Myocyte (in vitro differentiated cells): ENCODE results near the gene HNF4A. TPM values are rescaled to one million over a fixed set of nuclear protein-coding genes. Genes with fewer than 3 reads are reported as not detected.
A peak's percentile ranks its signal among the peaks of the same experiment; 100 is the strongest.

ENCODE experiments used
- DNase-seq: peaks from one replicate; pipeline ENCODE4 v3.0.0-alpha.2; 2012; ENCODE audit warnings: low read depth
- total RNA-seq: library from RNA; depleted of rRNA; stranded (reverse); fragments of >200 nt; gene quantifications from 2 replicates; pipeline ENCODE4 v1.2.3, GENCODE V29; 2014

Gene HNF4A
- total RNA-seq, 1 donor from 2014 or later = not detected

DNA sequence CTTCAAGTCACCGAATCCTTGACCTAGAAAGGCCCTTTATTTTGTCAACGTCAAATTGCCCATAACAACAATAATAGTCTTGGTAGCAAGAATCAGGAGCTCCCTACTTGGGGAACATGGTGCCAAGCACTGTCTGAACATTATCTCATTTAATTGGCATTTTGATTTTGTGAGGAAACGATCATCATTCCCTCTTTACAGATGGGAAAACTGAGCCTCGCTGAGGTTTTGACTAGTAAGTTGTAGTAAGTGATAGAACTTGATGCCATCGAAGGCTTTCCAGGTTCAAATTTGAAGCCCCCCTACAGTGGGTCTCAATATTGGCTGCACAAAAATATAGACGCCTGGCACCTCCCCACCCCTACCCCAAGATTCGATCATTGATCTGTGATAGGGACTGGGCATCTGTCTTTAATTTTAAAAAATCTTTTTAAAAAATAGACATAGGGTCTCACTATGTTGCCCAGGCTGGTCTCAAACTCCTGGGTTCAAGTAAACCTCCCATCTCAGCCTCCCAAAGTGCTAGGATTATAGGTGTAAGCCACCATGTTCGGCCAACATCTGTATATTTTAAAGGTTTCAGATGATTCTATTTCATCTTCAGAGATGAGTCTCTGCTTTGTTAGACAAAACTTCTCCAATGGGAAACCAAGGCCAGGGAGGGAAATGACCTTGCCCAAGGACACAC is 36.7 kb downstream of the HNF4A start:
- DNase-seq = no peak

DNA sequence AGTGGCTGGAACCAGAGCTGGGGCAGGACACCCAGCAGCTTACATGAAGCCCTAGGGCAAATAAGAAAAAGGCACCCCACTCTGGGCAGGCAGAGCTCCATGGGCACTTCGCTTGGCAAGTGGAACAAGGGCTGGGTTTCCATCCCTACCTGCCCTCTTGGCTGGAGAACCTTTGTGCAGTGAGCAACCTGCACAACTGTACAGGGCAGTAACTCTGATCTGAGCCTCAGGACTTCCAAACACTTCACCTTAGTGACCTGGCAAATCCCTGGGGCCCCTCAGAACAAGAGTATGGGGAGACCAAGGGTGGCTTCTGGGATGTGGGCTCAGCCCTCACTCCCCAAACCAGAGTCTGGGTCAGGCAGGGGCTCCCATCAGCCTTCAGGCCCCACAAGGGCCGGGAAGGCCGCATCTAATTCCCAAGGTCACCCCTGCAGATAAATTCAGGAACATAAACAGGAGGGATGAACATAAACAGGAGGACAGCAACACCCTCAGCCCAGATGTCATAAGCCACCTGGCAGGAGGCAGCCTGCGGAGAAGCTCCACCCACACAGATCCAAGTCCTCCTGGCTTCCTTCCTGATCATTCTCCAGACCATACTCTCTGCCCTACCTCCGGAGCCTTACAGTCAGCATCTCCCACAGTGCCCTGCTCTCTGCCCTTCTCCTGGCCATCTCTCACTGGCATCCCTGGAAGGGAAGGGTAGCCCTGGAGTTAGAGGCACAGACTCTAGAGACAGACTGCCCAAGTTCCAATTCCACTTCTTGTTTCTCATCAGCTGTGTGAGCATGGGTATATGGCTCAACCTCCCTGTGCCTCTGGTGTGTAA is 37.5 kb downstream of the HNF4A start:
- DNase-seq = no peak

DNA sequence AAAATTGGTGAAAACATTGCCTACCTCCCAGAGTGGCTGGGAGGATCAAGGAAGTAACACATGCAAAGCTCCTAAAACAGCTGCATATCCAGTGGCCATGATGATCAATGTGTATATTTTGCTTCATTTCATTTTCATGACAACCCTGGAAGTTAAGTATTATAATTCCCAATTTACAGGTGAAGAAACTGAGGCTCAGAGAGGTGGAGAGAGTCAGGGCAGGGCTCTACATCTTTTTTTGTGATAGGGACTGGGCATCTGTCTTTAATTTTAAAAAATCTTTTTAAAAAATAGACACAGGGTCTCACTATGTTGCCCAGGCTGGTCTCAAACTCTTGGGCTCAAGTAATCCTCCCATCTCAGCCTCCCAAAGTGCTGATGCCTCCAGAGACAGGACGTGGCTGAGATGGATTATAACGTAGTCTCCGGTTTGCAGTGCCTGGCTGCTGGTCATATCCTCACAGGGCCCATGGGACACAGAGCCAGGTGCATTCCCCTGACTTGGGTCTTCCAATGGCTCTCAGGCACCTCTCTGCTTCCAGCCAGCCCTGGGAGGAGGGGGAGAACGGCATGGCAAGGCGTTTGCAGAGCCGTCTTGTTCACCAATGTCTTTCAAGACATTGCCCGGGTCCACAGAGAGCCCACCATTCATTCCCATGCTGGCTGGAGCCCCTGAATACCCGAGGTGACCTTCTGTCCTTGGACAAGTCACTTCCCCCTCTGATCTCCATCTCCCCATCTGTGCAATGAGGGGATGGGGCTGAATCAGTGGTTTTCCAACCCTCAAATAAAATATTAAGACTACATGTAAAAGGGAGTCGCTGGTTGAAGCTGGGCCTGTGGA is 38.3 kb downstream of the HNF4A start:
- no peak for DNase-seq

DNA sequence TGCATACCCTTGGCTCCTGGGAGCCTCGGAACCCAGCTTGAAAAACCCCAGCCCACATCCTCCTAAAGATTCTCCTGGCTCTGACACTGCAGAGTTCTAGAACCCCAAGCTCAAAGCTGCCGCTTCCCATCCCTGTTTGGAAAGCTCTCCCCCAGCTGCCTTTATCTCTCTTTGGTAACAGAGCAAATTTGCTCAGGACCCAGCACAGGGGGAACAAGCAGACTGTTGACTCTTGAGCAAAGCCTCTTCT is 38.9 kb downstream of the HNF4A start:
- no peak for DNase-seq

DNA sequence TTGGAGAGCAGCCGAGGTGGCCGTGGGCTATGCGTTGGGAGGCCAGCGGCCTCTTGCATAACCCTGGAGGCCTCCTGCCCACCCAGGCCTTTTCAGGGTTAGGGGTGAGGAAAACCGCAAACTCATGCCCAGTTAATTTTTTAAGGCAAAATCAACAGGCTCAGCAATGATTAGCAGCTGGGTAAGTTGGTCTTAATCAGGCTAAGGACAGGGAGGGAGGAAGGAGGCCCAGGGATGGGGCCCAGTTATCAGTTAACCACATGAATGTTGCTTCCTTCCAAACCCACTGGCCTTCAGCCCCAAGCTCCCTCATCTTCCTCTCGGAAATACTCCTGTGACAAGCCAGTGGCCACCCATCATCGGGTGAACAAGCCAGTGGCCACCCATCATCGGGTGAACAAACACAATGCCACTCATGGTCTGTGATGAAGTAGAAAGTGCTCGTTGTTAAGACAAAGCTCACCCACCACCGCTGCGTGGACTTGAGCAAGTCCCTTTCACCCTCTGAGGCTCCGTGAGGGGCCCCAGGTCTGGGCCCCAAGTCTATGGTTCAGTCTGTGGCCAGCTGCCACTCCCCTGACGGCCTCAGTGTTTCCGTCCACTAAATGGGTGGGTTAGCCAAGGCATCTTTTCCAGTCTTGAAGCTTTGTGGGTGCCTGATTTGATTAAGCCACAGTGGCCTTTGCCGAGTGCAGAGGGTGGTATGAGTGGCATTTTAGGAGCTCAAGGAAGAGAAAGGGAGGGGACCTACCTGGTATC is 39.4 kb downstream of the HNF4A start:
- DNase-seq = no peak

DNA sequence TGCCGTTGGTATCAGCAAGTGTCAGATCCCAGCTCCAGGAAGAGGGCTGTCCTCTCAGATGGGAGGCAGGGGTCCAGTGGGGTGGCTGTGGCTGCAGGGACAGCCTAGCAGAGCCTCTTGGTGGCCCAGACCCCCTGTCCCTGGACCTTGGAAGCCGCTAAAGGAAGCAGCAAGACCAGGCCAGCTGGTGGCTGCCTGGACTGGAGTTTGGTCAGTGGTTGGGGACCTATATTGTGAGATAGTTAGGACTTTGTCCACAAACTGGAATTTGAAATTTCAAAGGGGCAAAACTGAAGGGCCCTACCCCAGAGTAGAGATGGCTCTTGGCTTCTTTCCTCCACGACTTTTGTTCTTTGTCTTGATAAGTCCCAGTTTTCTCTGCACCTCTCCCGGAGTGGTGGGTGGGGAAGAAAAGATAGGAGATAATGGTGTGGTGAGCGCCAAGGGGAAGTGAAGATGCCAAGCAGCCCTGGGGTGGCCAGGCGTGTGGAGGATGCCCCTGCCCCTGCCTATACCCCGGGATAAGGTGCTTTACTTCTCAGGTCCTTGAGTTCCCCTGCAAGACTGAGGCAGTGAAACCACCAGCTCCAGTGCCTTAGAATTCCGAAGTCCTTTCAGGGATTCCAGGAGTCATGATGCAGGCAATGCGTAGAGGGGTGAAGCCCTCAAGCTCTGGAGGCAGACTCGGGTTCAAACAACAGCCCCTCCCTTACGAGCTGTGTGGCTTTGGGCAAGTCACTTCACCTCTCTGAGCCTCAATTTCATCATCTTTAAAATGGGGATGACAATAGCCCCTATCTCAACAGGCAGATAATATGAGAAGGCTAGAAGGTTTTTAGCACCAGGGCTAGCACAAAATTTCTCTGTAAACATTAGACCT is 40.2 kb downstream of the HNF4A start:
- no peak for DNase-seq

DNA sequence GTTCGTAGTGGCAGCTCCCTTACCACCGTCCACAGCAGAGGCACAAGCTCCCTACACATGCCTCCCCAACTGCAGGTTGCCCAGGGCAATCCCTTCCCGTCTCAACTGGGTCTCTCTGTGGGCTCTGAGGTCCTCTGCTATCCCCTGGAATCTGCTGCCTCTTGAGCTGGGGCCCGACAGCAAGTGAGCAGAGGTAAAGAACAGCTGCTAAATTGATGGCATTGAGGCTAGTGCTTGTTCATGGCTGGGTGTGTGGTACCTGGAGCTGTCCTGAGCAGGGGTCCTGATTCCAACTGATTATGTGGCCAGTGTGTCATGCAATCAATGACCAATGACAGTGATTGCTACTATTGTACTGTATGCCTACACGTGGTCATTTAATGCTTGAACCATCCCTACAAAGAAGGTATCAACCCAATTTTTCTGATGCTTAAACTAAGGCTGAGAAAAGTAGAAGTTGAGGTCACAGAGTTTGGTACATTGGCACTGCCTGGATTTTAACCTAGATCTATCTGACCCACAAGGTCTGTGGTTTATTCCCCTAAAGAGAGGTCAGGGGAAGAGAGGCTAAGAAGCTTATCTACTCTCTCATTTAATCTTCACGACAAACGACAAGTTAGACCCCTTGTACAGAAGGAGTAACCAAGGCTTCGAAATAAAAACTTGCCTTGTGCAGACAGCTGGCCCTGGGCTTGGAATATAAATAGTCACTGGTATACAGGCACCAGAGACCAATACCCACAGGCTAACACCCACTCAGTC is 41.1 kb downstream of the HNF4A start:
- DNase-seq = peak; percentile 32

DNA sequence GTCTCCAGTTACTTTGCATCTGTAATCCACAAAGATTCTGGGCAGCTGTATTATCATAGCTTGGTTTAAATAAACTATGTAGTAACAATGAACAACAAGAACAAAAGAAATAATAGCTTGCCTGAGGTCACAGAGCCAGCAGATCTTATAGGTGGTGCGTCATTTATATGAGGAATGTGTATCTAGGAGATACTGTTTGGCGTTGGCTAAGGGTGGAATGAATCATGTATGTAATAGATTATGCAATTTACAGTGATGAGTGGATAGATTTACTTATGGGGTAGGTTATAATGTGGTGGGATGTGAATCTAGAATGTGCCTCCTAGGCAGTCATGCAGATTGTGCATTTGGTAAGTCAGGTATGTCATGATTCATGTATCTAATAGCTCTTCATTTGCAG is 42.8 kb downstream of the HNF4A start:
- DNase-seq = no peak

DNA sequence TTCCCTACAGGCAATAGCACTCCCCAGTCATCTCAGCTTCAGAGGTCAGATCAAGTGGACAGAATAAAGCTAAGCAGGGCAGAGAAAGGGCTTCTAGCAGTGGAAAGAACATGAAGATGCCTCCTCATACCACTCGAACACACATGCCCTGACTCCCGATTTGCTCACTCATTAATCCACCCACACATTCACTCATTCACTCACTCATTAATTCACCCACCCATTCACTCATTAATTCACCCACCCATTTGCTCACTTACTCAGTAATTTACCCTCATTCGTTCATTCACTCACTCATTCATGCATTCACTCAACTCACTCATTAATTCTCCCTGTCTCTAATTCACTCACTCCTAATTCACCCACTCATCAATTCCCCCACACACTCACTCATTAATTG is 43.9 kb downstream of the HNF4A start:
- DNase-seq = no peak

DNA sequence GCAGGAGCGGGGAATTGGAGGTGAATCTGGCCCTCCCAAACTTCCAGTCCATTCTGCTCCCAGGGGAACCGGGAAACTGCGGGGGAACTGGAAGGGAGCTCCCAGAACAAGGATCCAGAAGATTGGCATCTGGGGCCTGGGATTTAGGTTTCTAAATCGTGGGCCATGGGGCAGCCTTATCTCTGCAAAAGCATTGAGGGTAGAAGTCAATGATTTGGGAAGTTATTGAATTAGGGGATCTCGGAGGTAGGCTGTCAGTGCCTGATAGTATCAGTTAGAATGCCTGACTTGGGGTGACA is 45.1 kb downstream of the HNF4A start:
- no peak for DNase-seq

DNA sequence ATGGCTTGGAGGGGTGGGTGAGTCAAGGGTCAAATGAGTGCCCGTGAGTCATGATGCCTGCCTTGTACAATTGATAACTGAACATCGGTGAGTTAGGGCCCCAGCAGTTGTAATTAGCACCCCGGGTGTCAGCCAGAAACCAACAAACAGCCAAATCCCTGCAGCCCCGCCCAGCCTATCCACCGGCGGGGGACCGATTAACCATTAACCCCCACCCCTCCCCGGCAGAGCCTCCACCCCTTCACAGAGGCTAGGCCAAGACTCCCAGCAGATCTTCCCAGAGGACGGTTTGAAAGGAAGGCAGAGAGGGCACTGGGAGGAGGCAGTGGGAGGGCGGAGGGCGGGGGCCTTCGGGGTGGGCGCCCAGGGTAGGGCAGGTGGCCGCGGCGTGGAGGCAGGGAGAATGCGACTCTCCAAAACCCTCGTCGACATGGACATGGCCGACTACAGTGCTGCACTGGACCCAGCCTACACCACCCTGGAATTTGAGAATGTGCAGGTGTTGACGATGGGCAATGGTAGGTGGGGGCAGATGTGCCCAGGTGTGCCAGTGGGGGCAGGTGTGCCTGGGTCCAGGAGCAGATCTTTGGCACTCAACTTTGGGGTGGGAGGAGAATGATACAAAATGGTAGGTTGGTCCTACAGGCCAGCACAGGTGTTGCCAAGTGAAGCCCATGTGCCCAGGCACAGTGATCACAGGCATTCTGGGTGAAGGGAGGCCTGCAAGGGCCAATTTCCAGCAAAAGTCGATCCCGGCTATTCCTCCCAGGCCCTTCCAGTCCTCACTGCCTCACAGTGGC is 45.7 kb downstream of the HNF4A start:
- no peak for DNase-seq

DNA sequence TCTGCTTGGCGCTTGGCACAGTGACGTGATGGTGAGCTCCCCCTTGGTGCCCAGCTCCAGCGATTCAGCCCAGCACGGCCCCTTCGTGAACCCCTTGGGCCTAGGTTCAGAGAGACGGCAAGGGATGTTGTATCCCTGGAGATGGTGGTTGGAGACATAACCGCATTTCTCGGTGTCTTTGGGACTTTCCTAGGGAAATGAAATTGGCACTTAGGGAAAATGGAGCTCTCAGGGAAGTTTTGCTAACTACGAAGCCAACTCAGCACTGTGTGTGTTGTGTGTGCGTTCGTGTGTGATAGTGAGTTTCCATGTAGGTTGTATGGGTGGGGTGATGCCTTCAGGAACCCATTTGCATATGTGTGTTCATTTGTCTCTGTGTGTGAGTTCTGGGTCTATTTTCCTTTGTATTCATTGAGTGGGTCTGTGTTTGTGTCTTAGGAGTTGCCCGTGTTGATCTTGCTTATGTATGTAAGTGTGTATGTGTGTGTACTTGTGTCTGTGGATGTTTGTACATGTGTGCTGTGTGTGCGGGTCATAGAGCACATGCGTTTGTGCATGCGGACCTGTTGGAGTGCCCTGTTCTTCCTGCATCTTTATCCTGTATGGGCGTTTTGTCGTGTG is 46.4 kb downstream of the HNF4A start:
- DNase-seq = no peak

DNA sequence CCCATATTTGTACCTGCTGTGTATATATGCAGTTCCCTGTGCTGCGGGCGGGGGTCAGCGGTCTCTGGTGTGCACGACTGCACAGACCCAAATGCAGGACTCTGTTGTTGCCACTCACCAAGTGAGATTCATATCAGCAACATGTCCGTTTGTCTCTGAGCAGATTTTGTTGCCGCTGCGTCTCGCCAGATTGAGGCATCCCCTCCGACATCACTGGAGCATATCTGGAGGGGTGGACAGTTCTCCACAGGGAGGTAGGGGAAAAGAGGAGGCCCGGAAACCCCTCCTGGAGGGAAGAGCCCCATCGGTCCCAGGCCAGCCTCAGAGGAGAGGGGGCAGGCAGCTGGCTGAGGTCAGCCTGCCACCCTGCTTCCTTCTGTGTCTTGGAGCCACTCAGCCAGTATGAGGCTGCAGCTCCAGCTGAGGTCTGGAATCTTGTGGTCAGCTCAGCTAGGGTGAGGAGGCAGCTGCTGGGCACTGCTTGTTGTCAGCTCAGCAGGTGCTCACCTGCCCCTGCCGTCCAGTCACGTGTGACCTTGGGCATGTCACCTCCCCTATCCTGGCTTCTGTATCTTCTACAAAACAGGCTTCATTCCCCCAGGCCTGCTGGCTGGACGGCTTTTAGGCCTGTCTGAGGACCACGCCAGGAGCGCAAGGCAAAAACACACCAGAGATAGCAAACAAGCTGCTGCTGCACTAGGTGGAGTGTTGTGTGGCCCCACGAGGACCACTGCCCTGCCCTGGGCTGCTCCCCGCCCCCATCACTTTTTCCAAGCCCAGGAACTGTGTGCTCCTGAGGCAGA is 47.1 kb downstream of the HNF4A start:
- peak; percentile 89 for DNase-seq

DNA sequence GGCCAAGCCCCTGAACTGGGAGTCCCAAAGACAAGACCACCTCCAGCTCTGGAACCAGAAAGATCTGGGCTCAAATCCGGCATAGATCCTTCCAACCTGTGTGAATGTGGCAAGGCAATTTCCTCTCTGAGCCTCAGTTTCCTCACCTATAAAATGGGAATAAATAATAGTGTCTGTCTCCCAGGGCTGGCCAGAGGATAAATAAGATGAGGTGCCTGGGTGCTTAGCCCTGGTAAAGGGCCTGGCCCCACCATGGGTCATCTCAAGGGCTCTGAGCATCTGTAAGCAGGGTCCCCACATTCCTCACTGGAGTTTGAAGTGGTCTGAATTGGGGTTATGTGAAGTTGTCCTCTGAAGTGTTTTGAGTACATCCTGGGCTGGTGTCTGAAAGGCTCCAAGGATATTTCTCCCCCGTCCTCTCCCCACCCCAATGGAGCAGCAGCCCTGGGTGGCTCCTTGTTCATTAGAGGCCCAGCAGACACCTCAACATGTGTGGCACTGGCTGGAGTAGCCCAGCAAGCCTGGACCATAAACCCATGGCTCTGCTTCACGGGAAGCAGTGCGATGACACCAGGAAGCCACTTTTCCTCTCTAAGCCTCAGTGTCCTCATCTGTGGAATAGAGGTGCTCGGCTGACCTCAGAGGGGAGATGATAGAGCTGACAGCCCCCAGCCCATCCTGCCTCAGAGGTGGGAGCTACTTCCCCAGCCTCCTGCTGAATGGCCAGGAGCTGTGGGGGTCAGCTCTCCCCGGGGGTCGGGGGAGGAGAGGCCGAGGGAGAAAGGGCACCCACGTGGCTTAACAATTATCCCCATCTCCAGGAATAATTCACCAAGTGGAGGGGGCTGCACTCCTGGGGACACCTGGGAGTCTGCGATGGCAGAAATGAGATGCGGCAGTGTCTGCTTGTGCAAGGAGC is 48.0 kb downstream of the HNF4A start:
- no peak for DNase-seq

DNA sequence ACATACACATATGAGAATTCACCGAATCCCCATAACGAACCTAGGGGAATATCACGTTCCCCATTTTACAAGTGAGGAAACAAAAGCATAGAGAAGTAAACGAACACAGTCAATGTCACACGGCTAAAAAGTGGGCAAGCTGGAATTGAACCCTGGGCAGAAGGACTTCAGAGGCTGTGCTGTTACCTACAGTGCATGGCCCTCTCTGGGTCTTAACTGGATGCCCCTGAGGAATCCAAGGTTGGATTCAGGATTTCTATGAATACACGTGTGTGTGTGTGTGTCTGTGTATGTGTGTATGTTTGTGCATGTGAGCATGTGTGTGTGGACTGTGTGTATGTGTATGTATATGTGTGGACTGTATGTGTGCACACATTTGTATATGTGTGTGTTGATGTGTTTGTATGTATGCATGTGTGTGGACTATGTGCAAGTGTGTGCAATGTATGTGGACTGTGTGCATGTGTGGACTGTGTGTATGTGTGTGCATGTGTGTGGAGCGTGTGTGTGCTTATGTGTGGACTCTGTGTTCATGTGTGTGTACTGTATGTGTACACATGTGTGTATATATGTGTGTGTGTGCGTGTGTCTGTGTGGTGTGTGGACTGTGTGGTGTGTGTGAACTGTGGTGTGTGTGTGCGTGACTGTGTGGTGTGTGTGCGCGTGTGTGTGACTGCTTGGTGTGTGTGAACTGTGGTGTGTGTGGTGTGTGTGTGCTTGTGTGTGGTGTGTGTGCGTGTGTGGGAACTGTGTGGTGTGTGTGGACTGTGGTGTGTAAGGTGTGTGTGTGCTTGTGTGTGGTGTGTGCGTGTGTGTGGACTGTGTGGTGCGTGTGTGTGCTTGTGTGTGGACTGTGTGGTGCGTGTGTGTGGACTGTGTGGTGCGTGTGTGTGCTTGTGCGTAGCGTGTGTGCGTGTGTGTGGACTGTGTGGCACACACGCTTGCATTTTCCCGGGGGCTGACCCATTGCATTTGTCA is 49.0 kb downstream of the HNF4A start:
- no peak for DNase-seq
